Glomerular endothelial cell (primary cell): ENCODE results near the gene KCNK17. TPM values are rescaled to one million over a fixed set of nuclear protein-coding genes. Genes with fewer than 3 reads are reported as not detected.
A peak's percentile ranks its signal among the peaks of the same experiment; 100 is the strongest.

ENCODE experiments used
- DNase-seq: peaks from one replicate; pipeline ENCODE4 v3.0.0-alpha.2; 2011; ENCODE audit warnings: low read depth, low spot score; ENCODE audit errors: extremely low read depth
- total RNA-seq: library from RNA; depleted of rRNA; stranded (reverse); fragments of >200 nt; gene quantifications from 2 replicates; pipeline ENCODE4 v1.2.3, GENCODE V29; 2015

The KCNK17 gene
- total RNA-seq, 1 donor from 2014 or later: not detected

- no peak for DNase-seq
These were observed 24.2 kb upstream of the KCNK17 start for GRCh38 chr6:39338397-39338796.

GRCh38 chr6:39335780-39336545, 21.7 kb upstream of the KCNK17 start:
- DNase-seq: no peak

- no peak for DNase-seq
These were observed 19.6 kb upstream of the KCNK17 start for GRCh38 chr6:39333644-39334438.

- DNase-seq: no peak
These were observed 16.3 kb upstream of the KCNK17 start for GRCh38 chr6:39330476-39330875.

GRCh38 chr6:39330057-39330456, 15.8 kb upstream of the KCNK17 start:
- no peak for DNase-seq

- DNase-seq: no peak
These were observed 13.8 kb upstream of the KCNK17 start for GRCh38 chr6:39328066-39328465.

- no peak for DNase-seq
These were observed 13.3 kb upstream of the KCNK17 start for GRCh38 chr6:39327507-39327906.

- DNase-seq: no peak
These were observed 8.2 kb upstream of the KCNK17 start, which contains the start of gene KCNK16 for GRCh38 chr6:39322306-39322850. TSS of gene KCNK16 (minus strand) at chr6:39322702. CDS start at chr6:39322540, 162 bp downstream.

GRCh38 chr6:39321761-39322160, 7.5 kb upstream of the KCNK17 start:
- DNase-seq: no peak

GRCh38 chr6:39320363-39320984, 6.3 kb upstream of the KCNK17 start:
- DNase-seq: no peak

- DNase-seq: no peak
These were observed 5.6 kb upstream of the KCNK17 start for GRCh38 chr6:39319621-39320362.

- DNase-seq: no peak
These were observed 3.0 kb upstream of the KCNK17 start for GRCh38 chr6:39317256-39317655.

- no peak for DNase-seq
These were observed 520 bp downstream of the KCNK17 start for GRCh38 chr6:39313526-39314272.

- DNase-seq: no peak
These were observed 1.2 kb downstream of the KCNK17 start for GRCh38 chr6:39312912-39313525.

GRCh38 chr6:39310542-39310941, 3.7 kb downstream of the KCNK17 start:
- DNase-seq: no peak

- DNase-seq: peak; percentile 16
These were observed 4.2 kb downstream of the KCNK17 start for GRCh38 chr6:39309942-39310531.

GRCh38 chr6:39307462-39307861, 6.8 kb downstream of the KCNK17 start:
- no peak for DNase-seq

- no peak for DNase-seq
These were observed 9.3 kb downstream of the KCNK17 start for GRCh38 chr6:39304951-39305350.
